Prostate gland (tissue), 2 donors: Measurements from ENCODE around the gene SLC2A4.

Source experiments
- CTCF ChIP-seq, 4 experiments: fragments of 200-600 bp in 2 of 4; fragments of 450-650 bp in 2 of 4; sonication (generic) in 2 of 4; IDR thresholded peaks; 1 replicate in 3 of 4; 2 replicates in 1 of 4; pipeline ENCODE4 v1.5.1; 2016 to 2019; ENCODE audit warnings: antibody characterized with exemption in 4 of 4, mild to moderate bottlenecking in 2 of 4, moderate library complexity in 2 of 4
- POLR2A ChIP-seq: fragments of 450-650 bp; IDR thresholded peaks from one replicate; pipeline ENCODE4 v1.6.1; 2016; ENCODE audit warnings: antibody characterized with exemption, mild to moderate bottlenecking
- POLR2AphosphoS5 ChIP-seq: sonication (generic); formaldehyde crosslinking; IDR thresholded peaks from one replicate; pipeline ENCODE4 v1.6.1; 2017; ENCODE audit warnings: antibody characterized with exemption

- TF ChIP-seq CTCF (IDR thresholded peaks at IDR 0.05) (no peak), POLR2AphosphoS5 (no peak), POLR2A (no peak)
Observed at GRCh38 chr17:7293816-7294613, 12.5 kb downstream of the SLC2A4 start.
